LNCAP (cell line): ENCODE measurements around the gene HNRNPDL.

Experiments used
- CTCF ChIP-seq: fragments of 450-650 bp; IDR thresholded peaks from 2 replicates; pipeline ENCODE4 v1.5.1; 2017; ENCODE audit warnings: mild to moderate bottlenecking

HNRNPDL gene

DNA sequence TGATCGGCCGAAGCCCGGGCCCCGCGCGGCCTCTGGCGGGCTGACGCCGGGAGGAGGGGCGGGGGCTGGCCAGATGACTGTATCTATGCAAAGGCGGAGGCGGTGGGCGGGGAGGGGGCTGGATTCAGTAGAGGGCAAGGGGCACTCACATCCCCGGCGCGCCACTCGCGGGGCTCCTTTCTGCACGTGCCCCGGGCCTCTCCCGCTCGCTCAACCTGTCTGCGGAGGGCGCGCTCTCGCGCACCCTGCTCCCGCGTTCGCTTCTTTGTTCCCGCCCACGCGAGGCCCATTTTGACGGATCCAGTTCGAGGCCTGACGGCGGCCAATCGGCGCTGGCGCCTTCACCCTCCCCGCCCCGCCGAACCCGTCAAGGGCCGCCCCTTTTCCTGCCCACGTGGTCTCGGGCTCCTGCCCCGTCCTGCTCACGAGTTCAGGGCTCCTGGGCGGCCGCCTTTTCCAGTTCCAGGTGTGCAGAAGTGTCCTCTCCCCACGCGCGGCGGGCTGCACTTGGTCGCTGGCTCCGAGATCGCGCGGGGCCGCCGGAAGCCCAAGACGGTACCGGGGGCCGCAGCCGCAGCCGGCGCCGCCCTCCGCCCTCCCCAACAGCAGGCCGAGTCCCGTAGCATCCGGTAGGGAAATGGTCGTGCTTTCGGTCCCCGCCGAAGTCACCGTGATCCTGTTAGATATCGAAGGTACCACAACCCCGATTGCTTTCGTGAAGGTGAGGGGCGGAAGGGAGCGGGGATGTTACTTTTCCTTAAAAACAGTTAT is at the start of gene HNRNPDL, which contains the start of gene ENOPH1:
Gene HNRNPDL, minus strand, starts transcription at position 270 of the 771 bp plus-strand sequence. CDS start 772 bp downstream, outside the sequence.
Gene ENOPH1, plus strand, starts transcription at position 398 of the 771 bp plus-strand sequence. Its CDS starts 240 bp downstream, at position 638.
- no peak for TF ChIP-seq CTCF

- no peak for TF ChIP-seq CTCF
Observed at GRCh38 chr4:82479562-82479961, 49.3 kb upstream of the HNRNPDL start.

DNA sequence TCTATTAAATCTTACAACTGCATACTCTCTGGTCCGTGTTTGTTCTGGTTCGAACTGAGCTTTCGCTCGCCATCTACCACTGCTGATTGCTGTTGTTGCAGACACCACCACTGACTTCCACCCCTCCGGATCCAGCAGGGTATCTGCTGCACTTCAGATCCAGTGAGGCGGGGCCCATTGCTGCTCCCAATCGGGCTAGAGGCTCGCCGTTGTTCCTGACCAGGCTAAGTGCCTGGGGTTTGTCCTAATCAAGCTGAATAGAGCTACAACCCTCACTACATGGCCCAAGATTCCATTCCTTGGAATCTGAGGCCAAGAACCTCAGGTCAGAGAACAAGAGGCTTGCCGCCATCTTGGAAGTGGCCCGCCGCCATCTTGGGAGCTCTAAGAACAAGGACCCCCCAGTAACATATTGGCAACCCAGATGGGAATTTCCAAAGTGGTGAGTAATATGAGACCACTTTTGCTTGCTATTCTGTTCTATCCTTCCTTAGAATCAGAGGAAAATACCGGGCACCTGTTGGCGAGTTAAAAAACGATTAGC is 43.4 kb upstream of the HNRNPDL start:
- TF ChIP-seq CTCF = no peak

- no peak for TF ChIP-seq CTCF
Observed at GRCh38 chr4:82469791-82470345, 39.6 kb upstream of the HNRNPDL start.

GRCh38 chr4:82467471-82467870 is 37.2 kb upstream of the HNRNPDL start:
- no peak for TF ChIP-seq CTCF

DNA sequence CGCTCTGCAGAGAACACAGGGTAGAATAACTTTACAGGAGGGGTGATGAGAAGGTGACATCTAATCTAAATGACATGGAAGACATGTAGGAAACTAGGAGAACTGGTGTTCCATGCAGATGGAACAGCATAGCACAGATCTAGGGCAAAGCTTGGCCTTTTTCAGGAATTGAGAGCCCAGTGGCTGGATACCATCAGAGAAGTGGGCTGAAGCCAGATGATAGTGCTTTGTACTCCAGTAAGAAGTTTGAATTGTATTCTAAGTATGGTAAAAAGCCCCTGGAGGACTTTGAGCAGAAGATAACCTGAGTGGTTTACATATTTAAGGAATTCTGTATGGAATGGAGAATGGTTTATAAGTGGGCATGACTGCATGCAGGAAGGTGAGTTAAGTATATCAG is 33.0 kb upstream of the HNRNPDL start:
- TF ChIP-seq CTCF = no peak

- peak; percentile 76 for TF ChIP-seq CTCF
Observed at GRCh38 chr4:82462415-82462831, 32.2 kb upstream of the HNRNPDL start.
